AG09319 (cell line): Measurements from ENCODE around the gene KCNQ4.

ENCODE experiments used
- DNase-seq: peaks from one replicate; pipeline ENCODE4 v3.0.0-alpha.2; 2010; ENCODE audit warnings: low read depth; ENCODE audit errors: extremely low read depth
- CTCF ChIP-seq: IDR thresholded peaks from 2 replicates; pipeline ENCODE4 v1.5.1; 2011; ENCODE audit warnings: low read depth, mild to moderate bottlenecking, inconsistent platforms, low read length, moderate library complexity

The KCNQ4 gene

GRCh38 chr1:40817791-40818263 is 34.2 kb downstream of the KCNQ4 start:
- TF ChIP-seq CTCF = no peak
- DNase-seq = no peak

- no peak for TF ChIP-seq CTCF
- no peak for DNase-seq
Measured at GRCh38 chr1:40818264-40818961, 34.8 kb downstream of the KCNQ4 start.

GRCh38 chr1:40819101-40819500 is 35.5 kb downstream of the KCNQ4 start:
- TF ChIP-seq CTCF = no peak
- no peak for DNase-seq

- no peak for TF ChIP-seq CTCF
- no peak for DNase-seq
Measured at GRCh38 chr1:40820251-40820797, 36.7 kb downstream of the KCNQ4 start.

GRCh38 chr1:40820911-40821693 is 37.5 kb downstream of the KCNQ4 start:
- TF ChIP-seq CTCF = no peak
- no peak for DNase-seq

GRCh38 chr1:40822890-40823289 is 39.3 kb downstream of the KCNQ4 start:
- no peak for TF ChIP-seq CTCF
- DNase-seq = no peak

- no peak for DNase-seq
- no peak for TF ChIP-seq CTCF
Measured at GRCh38 chr1:40823345-40823744, 39.8 kb downstream of the KCNQ4 start.
